CD14-positive monocyte (primary cell): ENCODE results near the gene ZNF133. TPM values are rescaled to one million over a fixed set of nuclear protein-coding genes. Genes with fewer than 3 reads are reported as not detected.
A peak's percentile ranks its signal among the peaks of the same experiment; 100 is the strongest.

Experiments
- DNase-seq, 3 donors: peaks; one replicate each; pipeline ENCODE4 v3.0.0-alpha.2; 2011 to 2022
- H2AFZ ChIP-seq: 2 replicates; pipeline ENCODE4 v1.6.0; 2012; ENCODE audit warnings: mild to moderate bottlenecking, low read depth, low read length, inconsistent platforms; ENCODE audit not compliant: insufficient read depth, poor library complexity, severe bottlenecking
- H3K27ac ChIP-seq, 2 donors: 1 replicate in 1 of 2; 2 replicates in 1 of 2; pipeline ENCODE4 v1.5.1; 2012 to 2013; ENCODE audit warnings: low read length in 2 of 2, control low read depth in 1 of 2, inconsistent platforms in 1 of 2, low read depth in 1 of 2, mild to moderate bottlenecking in 1 of 2
- H3K27me3 ChIP-seq, 2 donors: one replicate each; pipeline versions ENCODE4 v1.6.0 to v1.6.1; 2011 to 2013; ENCODE audit warnings: low read length in 2 of 2; ENCODE audit not compliant: control insufficient read depth in 2 of 2, insufficient read depth in 2 of 2
- H3K36me3 ChIP-seq, 2 donors: replicated peaks in 1 of 2; 1 replicate in 1 of 2; 2 replicates in 1 of 2; pipeline versions ENCODE4 v1.5.1 to v1.6.1; 2012 to 2013; ENCODE audit warnings: low read length in 2 of 2, control low read depth in 1 of 2, inconsistent platforms in 1 of 2, mild to moderate bottlenecking in 1 of 2; ENCODE audit not compliant: insufficient read depth in 2 of 2, control insufficient read depth in 1 of 2
- H3K4me1 ChIP-seq, 2 donors: 1 replicate in 1 of 2; 2 replicates in 1 of 2; pipeline versions ENCODE4 v1.5.1 to v1.6.1; 2012 to 2013; ENCODE audit warnings: low read length in 2 of 2, control low read depth in 1 of 2, inconsistent platforms in 1 of 2, mild to moderate bottlenecking in 1 of 2, moderate library complexity in 1 of 2; ENCODE audit not compliant: insufficient read depth in 2 of 2, control insufficient read depth in 1 of 2
- H3K4me2 ChIP-seq: replicated peaks from 2 replicates; pipeline ENCODE3; 2012; ENCODE audit warnings: low read length, moderate library complexity, mild to moderate bottlenecking; ENCODE audit not compliant: poor library complexity, severe bottlenecking; ENCODE audit errors: extremely low read depth
- H3K4me3 ChIP-seq, 3 experiments: fragments of 200-600 bp in 1 of 3; sonication (generic) in 1 of 3; replicated peaks in 1 of 3; 1 replicate in 2 of 3; 2 replicates in 1 of 3; pipeline ENCODE4 v1.5.1; 2011 to 2013; ENCODE audit warnings: low read length in 3 of 3, mild to moderate bottlenecking in 3 of 3, control low read depth in 2 of 3, low read depth in 2 of 3, inconsistent platforms in 1 of 3, moderate library complexity in 1 of 3
- H3K79me2 ChIP-seq: 2 replicates; pipeline ENCODE4 v1.6.0; 2012; ENCODE audit warnings: mild to moderate bottlenecking, control low read depth, inconsistent platforms, low read length, moderate library complexity; ENCODE audit not compliant: insufficient read depth
- H3K9ac ChIP-seq: 2 replicates; pipeline ENCODE4 v1.6.0; 2017; ENCODE audit warnings: low read length, mild to moderate bottlenecking; ENCODE audit not compliant: insufficient read depth, poor library complexity, severe bottlenecking
- H3K9me3 ChIP-seq, 2 donors: replicated peaks in 1 of 2; 1 replicate in 1 of 2; 2 replicates in 1 of 2; pipeline versions ENCODE4 v1.5.1 to v1.6.1; 2012 to 2013; ENCODE audit warnings: low read length in 2 of 2, control low read depth in 1 of 2; ENCODE audit not compliant: control insufficient read depth in 1 of 2, insufficient read depth in 1 of 2
- H4K20me1 ChIP-seq: 2 replicates; pipeline ENCODE4 v1.6.0; 2012; ENCODE audit warnings: mild to moderate bottlenecking, low read length, control low read depth, moderate library complexity; ENCODE audit not compliant: insufficient read depth
- H3K27ac Mint-ChIP-seq, 7 donors: one replicate each; pipeline ENCODE4 v1.8.0; 2020; ENCODE audit warnings: mild to moderate bottlenecking in 7 of 7, mixed read lengths in 7 of 7, moderate library complexity in 6 of 7, inconsistent platforms in 2 of 7
- H3K27me3 Mint-ChIP-seq, 3 donors: one replicate each; pipeline ENCODE4 v1.8.0; 2021 to 2022; ENCODE audit warnings: low read depth in 3 of 3, mild to moderate bottlenecking in 3 of 3, mixed read lengths in 3 of 3, moderate library complexity in 3 of 3, inconsistent platforms in 1 of 3
- H3K36me3 Mint-ChIP-seq, 2 donors: one replicate each; pipeline ENCODE4 v1.8.0; 2020; ENCODE audit warnings: mixed read lengths in 2 of 2, inconsistent platforms in 1 of 2, mild to moderate bottlenecking in 1 of 2
- H3K4me1 Mint-ChIP-seq: one replicate; pipeline ENCODE4 v1.8.0; 2020; ENCODE audit warnings: mild to moderate bottlenecking, mixed read lengths
- H3K4me3 Mint-ChIP-seq, 2 donors: one replicate each; pipeline ENCODE4 v1.8.0; 2020; ENCODE audit warnings: mild to moderate bottlenecking in 2 of 2, mixed read lengths in 2 of 2, moderate library complexity in 1 of 2
- H3K9me3 Mint-ChIP-seq, 7 donors: one replicate each; pipeline ENCODE4 v1.8.0; 2020 to 2022; ENCODE audit warnings: mixed read lengths in 7 of 7, mild to moderate bottlenecking in 6 of 7, moderate library complexity in 6 of 7, inconsistent platforms in 2 of 7
- WGBS: methylation state at CpG from one replicate; pipeline ENCODE4 v1.1.5; 2013; ENCODE audit warnings: missing lambda C conversion rate; ENCODE audit not compliant: insufficient coverage; 5-methylcytosine and 5-hydroxymethylcytosine counted together
- intact Hi-C, 2 donors: fragments of 100-400 bp; cut with micrococcal nuclease; formaldehyde crosslinking; loops; one replicate each; pipeline versions ENCODE4 v1.15.0 to v1.15.1; 2023
- polyA plus RNA-seq, 3 donors: library from polyadenylated mRNA; depleted of rRNA in 1 of 3; unstranded in 2 of 3; stranded (reverse) in 1 of 3; fragments of 300-500 nt in 2 of 3; fragments of >200 nt in 1 of 3; fragmentation: Illumina TruSeq in 2 of 3; gene quantifications; 1 replicate in 2 of 3; 2 replicates in 1 of 3; pipeline ENCODE4 v1.2.3, GENCODE V29; 2012 to 2021
- small RNA-seq: library from RNA; depleted of rRNA; stranded (forward); fragments of <200 nt; gene quantifications from one replicate; pipeline ENCODE3, GENCODE V24; 2012; ENCODE audit warnings: low read depth; ENCODE audit not compliant: insufficient read length
- TF ChIP-seq, protein P1 (sequence below): fragments of 200-600 bp; IDR thresholded peaks from one replicate; pipeline ENCODE4 v1.8.0; 2022; ENCODE audit warnings: antibody characterized with exemption, mild to moderate bottlenecking

The ZNF133 gene
- polyA plus RNA-seq, 3 donors, result 1.7 to 9.7 (median 3.4) TPM

DNA sequence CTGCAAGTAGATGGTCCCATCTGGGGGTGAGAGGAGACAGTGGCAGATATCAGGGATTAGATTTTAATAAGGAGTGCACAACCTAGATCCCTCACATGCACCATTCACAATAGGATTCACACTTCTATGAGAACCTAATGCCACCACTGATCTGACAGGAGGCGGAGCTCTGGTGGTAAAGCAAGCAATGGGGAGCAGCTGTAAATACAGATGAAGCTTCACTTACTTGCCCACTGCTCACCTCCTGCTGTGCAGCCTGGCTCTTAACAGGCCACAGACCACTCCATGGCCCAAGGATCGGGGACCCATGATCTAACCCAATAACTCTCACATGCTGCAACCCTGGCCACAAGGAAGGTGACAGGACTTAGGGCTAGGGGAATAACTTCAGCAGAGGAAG lies 75.4 kb downstream of the ZNF133 start:
- H3K4me1 ChIP-seq, result no peaks in the 10 kb centered on the region
- Mint-ChIP-seq H3K9me3 (peaks cover 0 to 3% (median 0%) of the 10 kb centered on the region in 7 donors), H3K36me3 (peaks cover 0 to 1% of the 10 kb centered on the region in 2 donors), H3K4me3 (no peak overlapping the region), H3K27ac (no peak overlapping the region), H3K4me1 (no peaks in the 10 kb centered on the region), H3K27me3 (peaks cover 1 to 4% (median 1%) of the 10 kb centered on the region in 3 donors)
- no peaks in the 10 kb centered on the region for H3K27me3 ChIP-seq
- H3K4me2 ChIP-seq, result no peak overlapping the region
- H2AFZ ChIP-seq, result no peak overlapping the region
- no peak for DNase-seq
- no peaks in the 10 kb centered on the region for H3K36me3 ChIP-seq
- H4K20me1 ChIP-seq, result no peaks in the 10 kb centered on the region
- H3K27ac ChIP-seq, result no peak overlapping the region
- no peak overlapping the region for H3K9ac ChIP-seq
- H3K9me3 ChIP-seq, result no peaks in the 10 kb centered on the region
- TF ChIP-seq, protein P1, sequence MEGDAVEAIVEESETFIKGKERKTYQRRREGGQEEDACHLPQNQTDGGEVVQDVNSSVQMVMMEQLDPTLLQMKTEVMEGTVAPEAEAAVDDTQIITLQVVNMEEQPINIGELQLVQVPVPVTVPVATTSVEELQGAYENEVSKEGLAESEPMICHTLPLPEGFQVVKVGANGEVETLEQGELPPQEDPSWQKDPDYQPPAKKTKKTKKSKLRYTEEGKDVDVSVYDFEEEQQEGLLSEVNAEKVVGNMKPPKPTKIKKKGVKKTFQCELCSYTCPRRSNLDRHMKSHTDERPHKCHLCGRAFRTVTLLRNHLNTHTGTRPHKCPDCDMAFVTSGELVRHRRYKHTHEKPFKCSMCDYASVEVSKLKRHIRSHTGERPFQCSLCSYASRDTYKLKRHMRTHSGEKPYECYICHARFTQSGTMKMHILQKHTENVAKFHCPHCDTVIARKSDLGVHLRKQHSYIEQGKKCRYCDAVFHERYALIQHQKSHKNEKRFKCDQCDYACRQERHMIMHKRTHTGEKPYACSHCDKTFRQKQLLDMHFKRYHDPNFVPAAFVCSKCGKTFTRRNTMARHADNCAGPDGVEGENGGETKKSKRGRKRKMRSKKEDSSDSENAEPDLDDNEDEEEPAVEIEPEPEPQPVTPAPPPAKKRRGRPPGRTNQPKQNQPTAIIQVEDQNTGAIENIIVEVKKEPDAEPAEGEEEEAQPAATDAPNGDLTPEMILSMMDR, result no peak
- no peaks in the 10 kb centered on the region for H3K79me2 ChIP-seq
- intact Hi-C loops, result no loop called here
- 100% methylated on average over 1 of the region's 2 CpGs for WGBS
- H3K4me3 ChIP-seq, result no peak overlapping the region

DNA sequence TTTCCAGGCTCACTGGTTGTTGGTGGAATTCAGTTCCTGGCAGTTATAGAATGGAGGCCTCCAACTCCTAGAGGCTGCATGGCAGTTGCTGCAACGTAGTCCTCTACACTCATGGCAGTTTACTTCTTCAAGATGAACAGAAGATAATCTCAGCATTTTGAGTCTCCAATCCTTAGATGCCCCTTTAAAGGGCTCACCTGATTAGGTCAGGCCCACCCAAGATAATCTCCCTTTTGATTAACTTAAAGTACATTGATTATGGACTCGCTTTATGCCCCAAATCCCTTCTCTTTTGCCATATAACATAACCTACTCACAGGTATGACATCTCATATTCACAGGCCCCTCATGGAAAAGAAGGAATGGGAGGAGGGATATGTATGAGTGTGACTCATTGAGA lies 76.4 kb downstream of the ZNF133 start:
- Histone ChIP-seq H3K79me2 (no peaks in the 10 kb centered on the region), H3K36me3 (no peaks in the 10 kb centered on the region), H3K9ac (no peak overlapping the region), H3K4me2 (no peak overlapping the region), H3K4me3 (no peak overlapping the region), H2AFZ (peak overlapping the region; percentile 6), H3K27me3 (no peaks in the 10 kb centered on the region), H3K9me3 (no peaks in the 10 kb centered on the region), H3K4me1 (no peaks in the 10 kb centered on the region), H4K20me1 (no peaks in the 10 kb centered on the region), H3K27ac (no peak overlapping the region)
- intact Hi-C loops, result no loop called here
- H3K36me3 Mint-ChIP-seq, result peaks cover 0 to 1% of the 10 kb centered on the region in 2 donors
- H3K4me1 Mint-ChIP-seq, result no peaks in the 10 kb centered on the region
- no CpG with 5 or more reads among the region's 2 CpGs for WGBS
- H3K9me3 Mint-ChIP-seq, result peaks cover 0 to 3% (median 0%) of the 10 kb centered on the region in 7 donors
- no peak overlapping the region for H3K4me3 Mint-ChIP-seq
- no peak for DNase-seq
- no peak overlapping the region for H3K27ac Mint-ChIP-seq
- peaks cover 1 to 4% (median 3%) of the 10 kb centered on the region in 3 donors for H3K27me3 Mint-ChIP-seq
- TF ChIP-seq, protein P1, result no peak

Small RNA genes within 50 kb of the gene (small RNA-seq; reads per million reads assigned to genes)
- gene RN7SL14P (0.71 reads per million), gene RNU2-56P (15.6 reads per million, percentile 84 among the genes with 10 or more reads in this experiment)

Other genes with a start within 250 kb of the ZNF133 start
- gene OVOL2, start 230.6 kb upstream of the ZNF133 start, polyA plus RNA-seq, result not detected
- gene KAT14, start 150.7 kb upstream of the ZNF133 start, polyA plus RNA-seq, result 1 to 10 TPM; 3.4 to 6.0 (median 5.7) TPM
- gene PET117, start 150.7 kb upstream of the ZNF133 start, polyA plus RNA-seq, result 10 to 100 TPM in 2 of 3 donors, 1 to 10 TPM in 1; 3.9 to 19.5 (median 16.6) TPM
- gene DZANK1, start 178.5 kb downstream of the ZNF133 start, polyA plus RNA-seq, result 1 to 10 TPM in 1 of 3 donors, under 1 TPM in 2; 0.17 to 1.3 (median 0.69) TPM
- gene POLR3F, start 178.9 kb downstream of the ZNF133 start, polyA plus RNA-seq, result 1 to 10 TPM; 4.1 to 6.7 (median 4.8) TPM
- 1 to 10 TPM; 3.5 to 6.9 (median 5.2) TPM for gene RBBP9, start 208.7 kb downstream of the ZNF133 start, polyA plus RNA-seq
- 10 to 100 TPM; 38.9 to 88.1 (median 68.4) TPM for gene SEC23B, start 219.4 kb downstream of the ZNF133 start, polyA plus RNA-seq